ENCODE results near the gene DGKD.

Gene DGKD

GRCh38 chr2:233468047-233468740 is 113.9 kb downstream of the DGKD start:
- Histone ChIP-seq H3K36me3 (ENCODE audit: control insufficient read depth, insufficient read depth, low read length) (peaks cover 7% of the 10 kb centered on the region), H3K9me3 (ENCODE audit: control insufficient read depth, insufficient read depth, low read length) (no peaks in the 10 kb centered on the region), H3K27ac (ENCODE audit: low read length) (no peak overlapping the region), H3K4me1 (ENCODE audit: control insufficient read depth, insufficient read depth, low read length) (no peaks in the 10 kb centered on the region), H3K27me3 (ENCODE audit: control insufficient read depth, insufficient read depth, low read length) (no peaks in the 10 kb centered on the region), H3K4me3 (ENCODE audit: low read length) (no peak overlapping the region)
- no CpG with 5 or more reads among the region's 22 CpGs for WGBS (ENCODE audit: insufficient coverage, insufficient read length)
- DNase-seq (ENCODE audit: low read depth, low spot score) = no peak

DNA sequence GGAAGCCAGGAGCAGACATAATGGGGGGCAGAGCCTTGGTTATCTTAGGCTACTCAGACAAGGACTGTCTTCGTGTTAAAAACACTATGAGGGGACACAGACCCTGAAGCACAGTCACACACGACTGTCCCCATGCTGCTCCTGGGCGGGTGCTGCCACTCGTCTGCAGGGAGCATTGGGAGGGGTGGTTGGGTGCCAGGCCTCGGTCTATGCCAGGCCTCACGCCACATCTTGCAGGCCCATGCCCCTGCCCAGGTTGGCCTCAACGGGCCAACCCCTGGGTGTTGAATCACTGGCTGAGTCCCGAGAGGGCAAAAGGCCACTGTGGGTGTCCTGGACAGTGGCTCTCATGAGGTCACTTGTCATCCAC is 114.4 kb downstream of the DGKD start:
- Histone ChIP-seq H3K27me3 (ENCODE audit: control insufficient read depth, insufficient read depth, low read length) (no peaks in the 10 kb centered on the region), H3K36me3 (ENCODE audit: control insufficient read depth, insufficient read depth, low read length) (peaks cover 4% of the 10 kb centered on the region; the same call in 1 of the 2 replicates), H3K27ac (ENCODE audit: low read length) (no peak overlapping the region), H3K9me3 (ENCODE audit: control insufficient read depth, insufficient read depth, low read length) (no peaks in the 10 kb centered on the region), H3K4me3 (ENCODE audit: low read length) (no peak overlapping the region), H3K4me1 (ENCODE audit: control insufficient read depth, insufficient read depth, low read length) (no peaks in the 10 kb centered on the region)
- no peak for DNase-seq (ENCODE audit: low read depth, low spot score)
- no CpG with 5 or more reads among the region's 8 CpGs for WGBS (ENCODE audit: insufficient coverage, insufficient read length)

- WGBS (ENCODE audit: insufficient coverage, insufficient read length) = no CpG with 5 or more reads among the region's 32 CpGs
- Histone ChIP-seq H3K36me3 (ENCODE audit: control insufficient read depth, insufficient read depth, low read length) (peaks cover 4% of the 10 kb centered on the region; the same call in 1 of the 2 replicates), H3K4me3 (ENCODE audit: low read length) (no peak overlapping the region), H3K9me3 (ENCODE audit: control insufficient read depth, insufficient read depth, low read length) (no peaks in the 10 kb centered on the region), H3K27ac (ENCODE audit: low read length) (no peak overlapping the region), H3K4me1 (ENCODE audit: control insufficient read depth, insufficient read depth, low read length) (0 out of 2 replicates have a peak, but pooled peaks cover 1% of the 10 kb centered on the region), H3K27me3 (ENCODE audit: control insufficient read depth, insufficient read depth, low read length) (no peaks in the 10 kb centered on the region)
- no peak for DNase-seq (ENCODE audit: low read depth, low spot score)
Observed at GRCh38 chr2:233469261-233470010, 115.1 kb downstream of the DGKD start.

GRCh38 chr2:233470011-233470687 is 115.9 kb downstream of the DGKD start:
- Histone ChIP-seq H3K27me3 (ENCODE audit: control insufficient read depth, insufficient read depth, low read length) (no peaks in the 10 kb centered on the region), H3K4me3 (ENCODE audit: low read length) (no peak overlapping the region), H3K4me1 (ENCODE audit: control insufficient read depth, insufficient read depth, low read length) (0 out of 2 replicates have a peak, but pooled peaks cover 2% of the 10 kb centered on the region), H3K9me3 (ENCODE audit: control insufficient read depth, insufficient read depth, low read length) (no peaks in the 10 kb centered on the region), H3K27ac (ENCODE audit: low read length) (no peak overlapping the region), H3K36me3 (ENCODE audit: control insufficient read depth, insufficient read depth, low read length) (peaks cover 4% of the 10 kb centered on the region; the same call in 1 of the 2 replicates)
- DNase-seq (ENCODE audit: low read depth, low spot score) = no peak
- no CpG with 5 or more reads among the region's 20 CpGs for WGBS (ENCODE audit: insufficient coverage, insufficient read length)

- no peak for DNase-seq (ENCODE audit: low read depth, low spot score)
- H3K27me3 ChIP-seq (ENCODE audit: control insufficient read depth, insufficient read depth, low read length) = no peaks in the 10 kb centered on the region
- no peaks in the 10 kb centered on the region for H3K9me3 ChIP-seq (ENCODE audit: control insufficient read depth, insufficient read depth, low read length)
- no peak overlapping the region for H3K4me3 ChIP-seq (ENCODE audit: low read length)
- H3K27ac ChIP-seq (ENCODE audit: low read length) = no peak overlapping the region
- no CpG with 5 or more reads among the region's 14 CpGs for WGBS (ENCODE audit: insufficient coverage, insufficient read length)
- H3K4me1 ChIP-seq (ENCODE audit: control insufficient read depth, insufficient read depth, low read length) = 0 out of 2 replicates have a peak, but pooled peaks cover 2% of the 10 kb centered on the region
- peaks cover 4% of the 10 kb centered on the region; the same call in 1 of the 2 replicates for H3K36me3 ChIP-seq (ENCODE audit: control insufficient read depth, insufficient read depth, low read length)
Observed at GRCh38 chr2:233470839-233471238, 116.5 kb downstream of the DGKD start.

GRCh38 chr2:233471291-233472035 is 117.2 kb downstream of the DGKD start:
- H3K36me3 ChIP-seq (ENCODE audit: control insufficient read depth, insufficient read depth, low read length) = peaks cover 4% of the 10 kb centered on the region; the same call in 1 of the 2 replicates
- no peaks in the 10 kb centered on the region for H3K9me3 ChIP-seq (ENCODE audit: control insufficient read depth, insufficient read depth, low read length)
- no CpG with 5 or more reads among the region's 12 CpGs for WGBS (ENCODE audit: insufficient coverage, insufficient read length)
- 0 out of 2 replicates have a peak, but pooled peaks cover 2% of the 10 kb centered on the region for H3K4me1 ChIP-seq (ENCODE audit: control insufficient read depth, insufficient read depth, low read length)
- H3K27ac ChIP-seq (ENCODE audit: low read length) = no peak overlapping the region
- no peak for DNase-seq (ENCODE audit: low read depth, low spot score)
- no peak overlapping the region for H3K4me3 ChIP-seq (ENCODE audit: low read length)
- no peaks in the 10 kb centered on the region for H3K27me3 ChIP-seq (ENCODE audit: control insufficient read depth, insufficient read depth, low read length)

DNA sequence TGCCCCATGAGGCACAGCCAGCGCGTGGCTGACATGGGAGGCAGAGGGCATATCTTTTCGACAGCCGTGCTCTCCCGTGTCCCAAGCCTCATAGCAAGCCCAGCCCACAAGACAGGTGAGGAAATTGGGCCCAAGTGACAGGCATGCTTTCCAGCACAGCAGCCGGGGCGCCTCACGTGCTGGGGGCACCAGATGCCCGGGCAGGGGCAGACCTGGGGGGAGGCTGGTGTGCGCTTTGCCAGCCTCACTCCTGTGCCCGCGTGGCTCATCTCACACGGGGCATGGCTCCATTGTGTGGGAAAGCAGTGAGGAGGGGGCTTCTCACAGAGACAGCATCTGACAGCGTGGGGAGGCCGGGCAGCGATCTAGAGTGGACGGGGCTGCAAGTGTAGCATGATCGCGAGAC is 119.1 kb downstream of the DGKD start:
- no peaks in the 10 kb centered on the region for H3K27me3 ChIP-seq (ENCODE audit: control insufficient read depth, insufficient read depth, low read length)
- DNase-seq (ENCODE audit: low read depth, low spot score) = no peak
- H3K36me3 ChIP-seq (ENCODE audit: control insufficient read depth, insufficient read depth, low read length) = peaks cover 4% of the 10 kb centered on the region; the same call in 1 of the 2 replicates
- no peak overlapping the region for H3K4me3 ChIP-seq (ENCODE audit: low read length)
- H3K9me3 ChIP-seq (ENCODE audit: control insufficient read depth, insufficient read depth, low read length) = no peaks in the 10 kb centered on the region
- H3K4me1 ChIP-seq (ENCODE audit: control insufficient read depth, insufficient read depth, low read length) = 0 out of 2 replicates have a peak, but pooled peaks cover 2% of the 10 kb centered on the region
- no CpG with 5 or more reads among the region's 19 CpGs for WGBS (ENCODE audit: insufficient coverage, insufficient read length)
- H3K27ac ChIP-seq (ENCODE audit: low read length) = no peak overlapping the region

GRCh38 chr2:233473878-233474277 is 119.6 kb downstream of the DGKD start:
- Histone ChIP-seq H3K27me3 (ENCODE audit: control insufficient read depth, insufficient read depth, low read length) (no peaks in the 10 kb centered on the region), H3K4me3 (ENCODE audit: low read length) (no peak overlapping the region), H3K36me3 (ENCODE audit: control insufficient read depth, insufficient read depth, low read length) (peaks cover 4% of the 10 kb centered on the region; the same call in 1 of the 2 replicates), H3K4me1 (ENCODE audit: control insufficient read depth, insufficient read depth, low read length) (0 out of 2 replicates have a peak, but pooled peaks cover 2% of the 10 kb centered on the region), H3K27ac (ENCODE audit: low read length) (no peak overlapping the region), H3K9me3 (ENCODE audit: control insufficient read depth, insufficient read depth, low read length) (no peaks in the 10 kb centered on the region)
- WGBS (ENCODE audit: insufficient coverage, insufficient read length) = no CpG with 5 or more reads among the region's 10 CpGs
- DNase-seq (ENCODE audit: low read depth, low spot score) = no peak

DNA sequence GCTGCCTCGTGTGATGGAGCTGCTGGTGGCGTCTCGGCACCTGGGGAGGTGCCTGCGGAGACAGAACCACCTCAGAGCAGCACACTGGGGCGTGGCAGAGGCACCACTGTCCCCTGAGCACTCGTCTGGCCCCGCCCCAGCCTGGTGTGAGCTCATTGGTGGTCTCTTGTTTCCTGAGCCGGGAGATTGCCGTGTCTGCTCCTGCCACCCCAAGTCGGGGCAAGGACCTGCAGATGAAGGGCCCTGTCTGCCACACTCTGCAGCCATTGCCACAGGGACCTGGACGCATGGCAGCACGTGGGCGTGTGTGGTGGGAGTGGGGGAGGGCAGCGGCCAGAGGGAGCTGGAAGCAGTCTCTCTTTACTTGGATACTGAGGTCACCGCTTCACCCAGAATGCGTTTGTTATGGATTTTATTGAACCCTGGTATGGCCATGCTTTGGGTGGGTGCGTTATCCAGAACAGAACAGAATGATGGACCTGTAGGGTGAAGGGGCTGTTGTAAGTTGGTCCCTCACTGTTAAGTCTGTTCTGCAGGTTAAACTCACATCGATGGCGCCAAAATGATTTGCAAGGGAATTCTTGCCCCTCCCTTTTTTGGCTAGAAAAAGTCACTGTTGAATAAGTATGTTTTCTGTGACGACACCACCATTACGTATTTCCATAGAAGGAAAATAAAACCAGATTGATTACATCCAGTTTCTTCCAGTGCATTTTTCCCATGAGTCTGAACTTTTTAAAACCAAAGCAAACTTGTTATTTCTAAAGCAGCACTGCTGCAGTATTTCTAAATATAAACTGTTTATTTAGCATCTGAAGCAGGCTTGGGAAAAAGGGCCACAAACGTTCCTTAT is 120.2 kb downstream of the DGKD start:
- H3K9me3 ChIP-seq (ENCODE audit: control insufficient read depth, insufficient read depth, low read length) = no peaks in the 10 kb centered on the region
- no peak for DNase-seq (ENCODE audit: low read depth, low spot score)
- H3K4me3 ChIP-seq (ENCODE audit: low read length) = no peak overlapping the region
- H3K4me1 ChIP-seq (ENCODE audit: control insufficient read depth, insufficient read depth, low read length) = 0 out of 2 replicates have a peak, but pooled peaks cover 2% of the 10 kb centered on the region
- H3K36me3 ChIP-seq (ENCODE audit: control insufficient read depth, insufficient read depth, low read length) = no peaks in the 10 kb centered on the region; the same call in 1 of the 2 replicates
- WGBS (ENCODE audit: insufficient coverage, insufficient read length) = no CpG with 5 or more reads among the region's 22 CpGs
- no peaks in the 10 kb centered on the region for H3K27me3 ChIP-seq (ENCODE audit: control insufficient read depth, insufficient read depth, low read length)
- H3K27ac ChIP-seq (ENCODE audit: low read length) = no peak overlapping the region
